Mucosa of rectum (tissue), 2 donors: ENCODE data around the gene HES6.

Source experiments
- H3K27ac ChIP-seq, 2 donors: one replicate each; pipeline ENCODE4 v1.7.0; 2013; ENCODE audit warnings: inconsistent platforms in 2 of 2, low read depth in 2 of 2, low read length in 2 of 2
- H3K27me3 ChIP-seq, 2 donors: one replicate each; pipeline ENCODE4 v1.7.0; 2013; ENCODE audit warnings: low read length in 2 of 2; ENCODE audit not compliant: control insufficient read depth in 2 of 2, insufficient read depth in 2 of 2
- H3K36me3 ChIP-seq, 2 donors: one replicate each; pipeline ENCODE4 v1.7.0; 2013; ENCODE audit warnings: low read length in 2 of 2; ENCODE audit not compliant: control insufficient read depth in 2 of 2, insufficient read depth in 2 of 2
- H3K4me1 ChIP-seq, 2 donors: one replicate each; pipeline ENCODE4 v1.7.0; 2013; ENCODE audit warnings: low read length in 2 of 2, mild to moderate bottlenecking in 1 of 2; ENCODE audit not compliant: control insufficient read depth in 2 of 2, insufficient read depth in 2 of 2
- H3K4me3 ChIP-seq, 2 donors: one replicate each; pipeline ENCODE4 v1.7.0; 2013; ENCODE audit warnings: low read length in 2 of 2
- H3K9ac ChIP-seq, 2 donors: one replicate each; pipeline ENCODE4 v1.7.0; 2013; ENCODE audit warnings: low read length in 2 of 2, low read depth in 1 of 2, mild to moderate bottlenecking in 1 of 2
- H3K9me3 ChIP-seq, 2 donors: one replicate each; pipeline ENCODE4 v1.7.0; 2013; ENCODE audit warnings: low read length in 2 of 2; ENCODE audit not compliant: control insufficient read depth in 2 of 2
- donor health status: healthy.
- donor health status: Normal muscosa, but diverticular disease.

HES6 gene

GRCh38 chr2:238224356-238225035, 15.3 kb downstream of the HES6 start:
- Histone ChIP-seq H3K4me1 (peaks cover 0 to 14% of the 10 kb centered on the region in 2 donors), H3K27ac (no peak overlapping the region), H3K36me3 (no peaks in the 10 kb centered on the region), H3K4me3 (no peak overlapping the region), H3K9ac (no peak overlapping the region), H3K9me3 (no peaks in the 10 kb centered on the region), H3K27me3 (no peaks in the 10 kb centered on the region)

- Histone ChIP-seq H3K4me1 (no peaks in the 10 kb centered on the region), H3K27me3 (no peaks in the 10 kb centered on the region), H3K9ac (no peak overlapping the region), H3K36me3 (no peaks in the 10 kb centered on the region), H3K9me3 (no peaks in the 10 kb centered on the region), H3K4me3 (no peak overlapping the region), H3K27ac (no peak overlapping the region)
These were observed 18.8 kb downstream of the HES6 start for GRCh38 chr2:238220892-238221521.

- Histone ChIP-seq H3K9ac (no peak overlapping the region), H3K27ac (no peak overlapping the region), H3K9me3 (no peaks in the 10 kb centered on the region), H3K4me1 (no peaks in the 10 kb centered on the region), H3K4me3 (no peak overlapping the region), H3K27me3 (no peaks in the 10 kb centered on the region), H3K36me3 (no peaks in the 10 kb centered on the region)
These were observed 19.5 kb downstream of the HES6 start for GRCh38 chr2:238220274-238220891.

- no peak overlapping the region for H3K27ac ChIP-seq
- H3K4me1 ChIP-seq: no peaks in the 10 kb centered on the region
- H3K9me3 ChIP-seq: no peaks in the 10 kb centered on the region
- H3K27me3 ChIP-seq: no peaks in the 10 kb centered on the region
- no peaks in the 10 kb centered on the region for H3K36me3 ChIP-seq
- H3K4me3 ChIP-seq: no peak overlapping the region
- H3K9ac ChIP-seq: no peak overlapping the region
These were observed 23.1 kb downstream of the HES6 start for GRCh38 chr2:238216651-238217184.

- Histone ChIP-seq H3K27ac (no peak overlapping the region), H3K36me3 (no peaks in the 10 kb centered on the region), H3K4me1 (peaks cover 6 to 8% of the 10 kb centered on the region in 2 donors), H3K27me3 (peaks cover 0 to 2% of the 10 kb centered on the region in 2 donors), H3K4me3 (no peak overlapping the region), H3K9ac (no peak overlapping the region), H3K9me3 (no peaks in the 10 kb centered on the region)
These were observed 32.8 kb downstream of the HES6 start for GRCh38 chr2:238207006-238207405.

- Histone ChIP-seq H3K36me3 (no peaks in the 10 kb centered on the region), H3K9ac (peak overlapping the region; percentile 83 to 90), H3K27ac (peak overlapping the region; percentile 69 to 86), H3K4me1 (peaks cover 10 to 15% of the 10 kb centered on the region in 2 donors), H3K27me3 (peaks cover 0 to 2% of the 10 kb centered on the region in 2 donors), H3K9me3 (no peaks in the 10 kb centered on the region), H3K4me3 (peak overlapping the region; percentile 70 to 82)
These were observed 35.7 kb downstream of the HES6 start for GRCh38 chr2:238203973-238204683.

- no peaks in the 10 kb centered on the region for H3K36me3 ChIP-seq
- peak within 1 kb of the TSS; percentile 87 to 90 for H3K9ac ChIP-seq
- H3K4me1 ChIP-seq: peaks cover 10 to 15% of the 10 kb centered on the region in 2 donors
- H3K4me3 ChIP-seq: peak within 1 kb of the TSS; percentile 73 to 87
- H3K27me3 ChIP-seq: peaks cover 0 to 2% of the 10 kb centered on the region in 2 donors
- H3K27ac ChIP-seq: peak within 1 kb of the TSS; percentile 87 to 91
- H3K9me3 ChIP-seq: no peaks in the 10 kb centered on the region
These were observed 36.5 kb downstream of the HES6 start, which contains the start of gene ILKAP for GRCh38 chr2:238203094-238203972. Gene ILKAP (minus strand): TSS chr2:238203695. CDS start chr2:238203553, 142 bp downstream.

- peak overlapping the region; percentile 87 for H3K9ac ChIP-seq
- peaks cover 10 to 15% of the 10 kb centered on the region in 2 donors for H3K4me1 ChIP-seq
- H3K36me3 ChIP-seq: no peaks in the 10 kb centered on the region
- no peaks in the 10 kb centered on the region for H3K27me3 ChIP-seq
- H3K4me3 ChIP-seq: peak overlapping the region; percentile 73 to 87
- H3K9me3 ChIP-seq: no peaks in the 10 kb centered on the region
- H3K27ac ChIP-seq: peak overlapping the region; percentile 87 to 91
These were observed 37.3 kb downstream of the HES6 start for GRCh38 chr2:238202326-238203093.

GRCh38 chr2:238190445-238190844, 49.4 kb downstream of the HES6 start:
- peaks cover 57 to 66% of the 10 kb centered on the region in 2 donors for H3K36me3 ChIP-seq
- no peak overlapping the region for H3K27ac ChIP-seq

More at GRCh38 chr2:238190445-238190844, 49.4 kb downstream of the HES6 start:
- Histone ChIP-seq H3K9ac (no peak overlapping the region), H3K9me3 (no peaks in the 10 kb centered on the region), H3K4me1 (no peaks in the 10 kb centered on the region), H3K27me3 (no peaks in the 10 kb centered on the region), H3K4me3 (no peak overlapping the region)
